Panc1 (cell line): Measurements from ENCODE around the gene KLRG1. TPM values are rescaled to one million over a fixed set of nuclear protein-coding genes. Genes with fewer than 3 reads are reported as not detected.

ENCODE experiments used
- ATAC-seq: fragments of 200-7000 bp; cut with Tn5 transposase; 2 replicates; pipeline ENCODE4 v1.9.1; 2020; ENCODE audit warnings: mild to moderate bottlenecking, moderate library complexity
- BruUV-seq: library from RNA; stranded (reverse); fragments of 400-500 nt; replicated peaks from 2 replicates; lab custom pipeline; 2021; lab: Mats Ljungman, UMichigan
- CTCF ChIA-PET: fragments of 300-600 bp; sonication (Branson Sonifier 250); formaldehyde crosslinking; loops from one replicate; lab custom pipeline; 2022; ENCODE audit warnings: antibody characterized with exemption; lab: Charles Lee
- POLR2A ChIA-PET: fragments of 300-600 bp; sonication (Branson Sonifier 250); formaldehyde crosslinking; loops from one replicate; lab custom pipeline; 2022; ENCODE audit warnings: antibody characterized with exemption; lab: Charles Lee
- DNase-seq: peaks from one replicate; pipeline ENCODE4 v3.0.0-alpha.2; 2010; ENCODE audit warnings: low read depth, low spot score
- H3K27ac ChIP-seq: 2 replicates; pipeline ENCODE4 v1.5.1; 2011; ENCODE audit warnings: mild to moderate bottlenecking, low read length, inconsistent platforms
- H3K27me3 ChIP-seq: fragments of 200-500 bp; sonication (Bioruptor generic); 2 replicates; pipeline ENCODE4 v1.6.0; 2014; ENCODE audit warnings: low read length, inconsistent platforms; ENCODE audit not compliant: control insufficient read depth, insufficient read depth
- H3K36me3 ChIP-seq: fragments of 200-500 bp; sonication (Bioruptor generic); 2 replicates; pipeline ENCODE4 v1.5.1; 2014; ENCODE audit warnings: inconsistent platforms, mild to moderate bottlenecking, low read length, moderate library complexity; ENCODE audit not compliant: control insufficient read depth, insufficient read depth
- H3K4me1 ChIP-seq: 2 replicates; pipeline ENCODE4 v1.5.1; 2011; ENCODE audit warnings: inconsistent platforms, mild to moderate bottlenecking, low read length, moderate library complexity; ENCODE audit not compliant: control insufficient read depth, insufficient read depth
- H3K4me3 ChIP-seq, 2 experiments: 2 replicates each; pipeline ENCODE4 v1.5.1; 2011 to 2012; ENCODE audit warnings: low read depth in 2 of 2, low read length in 2 of 2, mild to moderate bottlenecking in 2 of 2, inconsistent platforms in 1 of 2, moderate library complexity in 1 of 2
- H3K9me3 ChIP-seq: fragments of 200-500 bp; sonication (Bioruptor generic); 2 replicates; pipeline ENCODE4 v1.5.1; 2014; ENCODE audit warnings: low read depth, mild to moderate bottlenecking, inconsistent platforms, low read length, moderate library complexity; ENCODE audit not compliant: control insufficient read depth, insufficient read depth
- CTCF ChIP-seq: fragments of 450-650 bp; IDR thresholded peaks from 2 replicates; pipeline ENCODE4 v1.5.1; 2017; ENCODE audit warnings: mild to moderate bottlenecking
- POLR2AphosphoS5 ChIP-seq: IDR thresholded peaks from 2 replicates; pipeline ENCODE4 v1.6.1; 2012; ENCODE audit warnings: mild to moderate bottlenecking, low read depth, low read length, moderate library complexity
- SIN3A ChIP-seq: IDR thresholded peaks from 2 replicates; pipeline ENCODE4 v1.6.1; 2012; ENCODE audit warnings: low read depth, mild to moderate bottlenecking, low read length, moderate library complexity, borderline replicate concordance; ENCODE audit not compliant: insufficient read depth
- TCF7L2 ChIP-seq: IDR thresholded peaks from 2 replicates; pipeline ENCODE4 v1.6.1; 2011; ENCODE audit warnings: mild to moderate bottlenecking, low read depth, low read length, inconsistent platforms
- in situ Hi-C: cut with HindIII; loops from 2 replicates; pipeline ENCODE4 v1.10.0; 2016; ENCODE audit warnings: low sequenced_read_pairs, low pct_unique_long_range_greater_than_20kb
- intact Hi-C: fragments of 100-400 bp; cut with micrococcal nuclease; formaldehyde crosslinking; loops from one replicate; pipeline ENCODE4 v1.10.0; 2022; ENCODE audit not compliant: unreplicated experiment
- total RNA-seq: library from RNA; stranded (reverse); gene quantifications from one replicate; pipeline ENCODE4 v1.2.1, GENCODE V29; 2021; ENCODE audit not compliant: unreplicated experiment
- TF ChIP-seq, protein P1 (sequence below), 2 experiments: IDR thresholded peaks; 2 replicates each; pipeline ENCODE4 v1.6.1; 2011 to 2012; ENCODE audit warnings: low read depth in 2 of 2, control low read depth in 1 of 2, low read length in 1 of 2, mild to moderate bottlenecking in 1 of 2, moderate library complexity in 1 of 2; ENCODE audit not compliant: insufficient read depth in 1 of 2

Gene KLRG1
- total RNA-seq, 1 experiment from 2014 or later: 0.69 TPM

- no peak for TF ChIP-seq CTCF
Observed at GRCh38 chr12:9030776-9031175, 41.4 kb downstream of the KLRG1 start (continued).

DNA sequence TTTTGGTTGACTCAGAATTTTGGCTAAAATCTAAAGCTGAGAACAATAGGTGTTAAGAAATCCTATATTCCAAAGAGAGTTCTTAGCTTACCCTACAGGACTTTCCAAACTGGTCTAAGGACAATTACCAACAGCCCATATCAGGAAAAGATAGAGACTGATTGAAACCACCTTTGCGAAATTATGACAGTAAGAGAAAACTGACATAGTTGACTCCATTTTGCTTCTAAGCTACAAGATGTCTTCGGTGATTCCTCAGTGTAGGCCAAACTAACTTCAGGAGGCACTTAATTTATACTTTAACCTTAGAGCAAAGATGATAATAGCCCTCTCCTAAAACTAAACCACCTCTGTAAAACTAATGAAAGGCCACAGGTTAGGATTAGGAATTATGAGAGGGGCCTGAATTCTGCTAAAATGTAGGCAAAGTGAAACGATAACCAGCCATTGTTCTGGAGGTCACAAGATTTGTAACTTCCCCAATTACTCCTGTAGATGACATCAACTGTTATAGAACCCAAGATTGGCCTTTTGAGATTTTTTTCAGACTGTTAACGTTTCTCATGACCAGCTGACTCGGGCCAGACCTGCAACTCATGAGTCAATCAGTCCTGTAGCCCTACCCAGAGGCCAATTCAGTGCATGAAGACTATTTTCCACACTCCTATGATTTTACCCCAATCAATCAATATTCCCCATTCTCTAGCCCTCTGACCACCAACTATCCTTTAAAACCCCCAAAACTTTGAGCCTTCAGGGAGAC lies 43.0 kb downstream of the KLRG1 start:
- BruUV-seq: no TSS peak
- H3K4me1 ChIP-seq: no peaks in the 10 kb centered on the region
- no peak for ATAC-seq
- ChIA-PET CTCF (no interaction called here), POLR2A (no interaction called here)
- intact Hi-C loops: no loop called here
- TF ChIP-seq, protein P1, sequence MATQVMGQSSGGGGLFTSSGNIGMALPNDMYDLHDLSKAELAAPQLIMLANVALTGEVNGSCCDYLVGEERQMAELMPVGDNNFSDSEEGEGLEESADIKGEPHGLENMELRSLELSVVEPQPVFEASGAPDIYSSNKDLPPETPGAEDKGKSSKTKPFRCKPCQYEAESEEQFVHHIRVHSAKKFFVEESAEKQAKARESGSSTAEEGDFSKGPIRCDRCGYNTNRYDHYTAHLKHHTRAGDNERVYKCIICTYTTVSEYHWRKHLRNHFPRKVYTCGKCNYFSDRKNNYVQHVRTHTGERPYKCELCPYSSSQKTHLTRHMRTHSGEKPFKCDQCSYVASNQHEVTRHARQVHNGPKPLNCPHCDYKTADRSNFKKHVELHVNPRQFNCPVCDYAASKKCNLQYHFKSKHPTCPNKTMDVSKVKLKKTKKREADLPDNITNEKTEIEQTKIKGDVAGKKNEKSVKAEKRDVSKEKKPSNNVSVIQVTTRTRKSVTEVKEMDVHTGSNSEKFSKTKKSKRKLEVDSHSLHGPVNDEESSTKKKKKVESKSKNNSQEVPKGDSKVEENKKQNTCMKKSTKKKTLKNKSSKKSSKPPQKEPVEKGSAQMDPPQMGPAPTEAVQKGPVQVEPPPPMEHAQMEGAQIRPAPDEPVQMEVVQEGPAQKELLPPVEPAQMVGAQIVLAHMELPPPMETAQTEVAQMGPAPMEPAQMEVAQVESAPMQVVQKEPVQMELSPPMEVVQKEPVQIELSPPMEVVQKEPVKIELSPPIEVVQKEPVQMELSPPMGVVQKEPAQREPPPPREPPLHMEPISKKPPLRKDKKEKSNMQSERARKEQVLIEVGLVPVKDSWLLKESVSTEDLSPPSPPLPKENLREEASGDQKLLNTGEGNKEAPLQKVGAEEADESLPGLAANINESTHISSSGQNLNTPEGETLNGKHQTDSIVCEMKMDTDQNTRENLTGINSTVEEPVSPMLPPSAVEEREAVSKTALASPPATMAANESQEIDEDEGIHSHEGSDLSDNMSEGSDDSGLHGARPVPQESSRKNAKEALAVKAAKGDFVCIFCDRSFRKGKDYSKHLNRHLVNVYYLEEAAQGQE (IDR thresholded peaks at IDR 0.05; ENCODE audit: insufficient read depth in 1 of 2, low read depth in 2 of 2, low read length in 1 of 2): no peak
- TF ChIP-seq CTCF (no peak), POLR2AphosphoS5 (no peak), SIN3A (no peak), TCF7L2 (no peak)
- in situ Hi-C loops: no loop called here
- no peaks in the 10 kb centered on the region for H3K9me3 ChIP-seq
- no peaks in the 10 kb centered on the region for H3K36me3 ChIP-seq
- no peak for DNase-seq
- H3K27ac ChIP-seq: no peak overlapping the region
- no peak overlapping the region for H3K4me3 ChIP-seq
- H3K27me3 ChIP-seq: no peaks in the 10 kb centered on the region

- H3K27me3 ChIP-seq: no peaks in the 10 kb centered on the region
- no peaks in the 10 kb centered on the region for H3K9me3 ChIP-seq
- ChIA-PET POLR2A (no interaction called here), CTCF (no interaction called here)
- intact Hi-C loops (no loop called here), in situ Hi-C loops (no loop called here)
- no peak overlapping the region for H3K4me3 ChIP-seq
- H3K4me1 ChIP-seq: no peaks in the 10 kb centered on the region
- DNase-seq (no peak), ATAC-seq (no peak)
- H3K27ac ChIP-seq: no peak overlapping the region
- no TSS peak for BruUV-seq
- no peak for TF ChIP-seq TCF7L2
- TF ChIP-seq POLR2AphosphoS5: no peak
- TF ChIP-seq SIN3A: no peak
- TF ChIP-seq, protein P1 (IDR thresholded peaks at IDR 0.05; ENCODE audit: insufficient read depth in 1 of 2, low read depth in 2 of 2, low read length in 1 of 2): no peak
- no peak for TF ChIP-seq CTCF
- no peaks in the 10 kb centered on the region for H3K36me3 ChIP-seq
Observed at GRCh38 chr12:9033265-9033887, 44.0 kb downstream of the KLRG1 start.
